NB4 (cell line): ENCODE results near the gene TARDBP.

Experiments used
- DNase-seq: peaks from one replicate; pipeline ENCODE4 v3.0.0; 2010; ENCODE audit warnings: low read depth
- H3K4me3 ChIP-seq: one replicate; pipeline ENCODE4 v1.5.1; 2011; ENCODE audit warnings: mild to moderate bottlenecking, low read depth, low read length, moderate library complexity
- CTCF ChIP-seq: IDR thresholded peaks from one replicate; pipeline ENCODE4 v1.5.1; 2012; ENCODE audit warnings: low read depth, low read length
- MYC ChIP-seq: IDR thresholded peaks from 2 replicates; pipeline ENCODE4 v1.6.1; 2011; ENCODE audit warnings: low read depth, low read length
- POLR2A ChIP-seq: IDR thresholded peaks from 2 replicates; pipeline ENCODE4 v1.6.1; 2011; ENCODE audit warnings: mild to moderate bottlenecking; ENCODE audit not compliant: insufficient read length; ENCODE audit errors: extremely low read depth
- TF ChIP-seq, protein P1 (sequence below): IDR thresholded peaks from 2 replicates; pipeline ENCODE4 v1.6.1; 2011; ENCODE audit warnings: low read depth, low read length

The TARDBP gene

GRCh38 chr1:11053758-11054137 is 41.3 kb downstream of the TARDBP start:
- peak; percentile 65 for DNase-seq

DNA sequence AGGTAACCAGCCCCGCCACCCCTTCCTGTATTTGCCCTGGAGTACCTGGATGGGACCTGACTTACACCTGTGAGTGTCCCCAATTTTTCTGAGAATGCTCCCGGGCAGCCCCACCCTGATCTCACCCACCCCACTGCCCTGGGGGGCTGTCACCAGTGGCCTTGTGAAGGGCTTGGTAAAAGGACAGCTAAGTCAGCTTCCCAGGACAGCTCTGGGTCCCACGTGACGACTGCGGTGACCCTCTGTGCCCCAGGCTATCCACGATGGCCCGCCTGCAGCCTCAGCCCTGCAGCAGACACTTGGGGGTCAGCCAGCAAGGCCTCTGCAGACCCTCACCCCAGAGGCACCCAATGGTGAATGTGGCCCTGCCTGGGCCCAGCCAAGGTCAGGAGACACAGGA is 41.7 kb downstream of the TARDBP start:
- H3K4me3 ChIP-seq: no peak overlapping the region
- TF ChIP-seq, protein P1, sequence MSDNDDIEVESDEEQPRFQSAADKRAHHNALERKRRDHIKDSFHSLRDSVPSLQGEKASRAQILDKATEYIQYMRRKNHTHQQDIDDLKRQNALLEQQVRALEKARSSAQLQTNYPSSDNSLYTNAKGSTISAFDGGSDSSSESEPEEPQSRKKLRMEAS: no peak
- TF ChIP-seq CTCF (no peak), POLR2A (no peak), MYC (no peak)
- DNase-seq: no peak

More at GRCh38 chr1:11053758-11054137, 41.3 kb downstream of the TARDBP start:
- no peak overlapping the region for H3K4me3 ChIP-seq
- TF ChIP-seq MYC (no peak), POLR2A (no peak)
- TF ChIP-seq, protein P1: peak; percentile 42; the same call in 1 of the 2 replicates

DNA sequence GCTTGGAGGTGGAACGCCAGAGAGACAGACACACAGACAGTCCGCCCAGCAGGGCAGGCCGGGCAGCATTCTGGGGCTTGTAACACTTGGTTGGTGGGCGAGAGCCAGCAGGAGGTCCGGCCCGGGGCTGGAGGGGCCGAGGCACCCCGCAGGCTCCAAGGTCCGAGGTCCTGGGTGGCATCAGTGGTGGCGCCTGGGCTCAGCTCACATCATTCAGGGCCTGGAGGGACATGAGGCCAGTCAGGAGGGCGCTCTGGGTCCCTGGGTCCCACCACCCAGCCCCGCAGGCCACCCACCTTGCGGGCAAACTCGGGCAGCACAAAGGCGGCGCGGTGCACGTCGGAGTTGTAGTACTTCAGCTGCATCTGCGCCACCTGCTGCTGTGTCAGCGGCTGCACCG is 42.2 kb downstream of the TARDBP start:
- DNase-seq: no peak
- TF ChIP-seq MYC (no peak), CTCF (no peak), POLR2A (no peak)
- TF ChIP-seq, protein P1: no peak
- H3K4me3 ChIP-seq: no peak overlapping the region

DNA sequence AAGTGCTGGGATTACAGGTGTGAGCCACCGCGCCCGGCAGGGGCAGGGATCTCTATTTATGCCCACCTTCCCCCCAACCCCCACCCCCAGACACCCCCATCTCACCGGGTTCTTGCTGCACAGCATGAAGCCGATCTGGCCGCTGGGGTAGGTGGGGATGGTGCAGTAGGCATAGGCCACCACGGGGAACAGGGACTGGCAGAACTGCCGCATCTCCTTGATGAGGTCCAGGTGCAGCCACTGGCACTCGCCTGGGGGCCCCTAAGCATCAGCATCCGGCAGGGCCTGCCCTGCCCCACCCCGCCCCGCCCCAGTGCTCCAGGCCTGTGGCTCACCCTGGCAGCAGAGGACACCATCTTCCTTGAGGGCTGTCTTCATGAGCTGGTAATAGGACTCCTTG is 43.2 kb downstream of the TARDBP start:
- no peak for TF ChIP-seq MYC
- TF ChIP-seq, protein P1: no peak
- TF ChIP-seq CTCF: no peak
- TF ChIP-seq POLR2A: no peak
- no peak for DNase-seq
- no peak overlapping the region for H3K4me3 ChIP-seq

- TF ChIP-seq MYC (no peak), CTCF (no peak), POLR2A (no peak)
- TF ChIP-seq, protein P1: no peak
- no peak for DNase-seq
- H3K4me3 ChIP-seq: no peak overlapping the region
Observed at GRCh38 chr1:11056504-11056903, 44.0 kb downstream of the TARDBP start.

DNA sequence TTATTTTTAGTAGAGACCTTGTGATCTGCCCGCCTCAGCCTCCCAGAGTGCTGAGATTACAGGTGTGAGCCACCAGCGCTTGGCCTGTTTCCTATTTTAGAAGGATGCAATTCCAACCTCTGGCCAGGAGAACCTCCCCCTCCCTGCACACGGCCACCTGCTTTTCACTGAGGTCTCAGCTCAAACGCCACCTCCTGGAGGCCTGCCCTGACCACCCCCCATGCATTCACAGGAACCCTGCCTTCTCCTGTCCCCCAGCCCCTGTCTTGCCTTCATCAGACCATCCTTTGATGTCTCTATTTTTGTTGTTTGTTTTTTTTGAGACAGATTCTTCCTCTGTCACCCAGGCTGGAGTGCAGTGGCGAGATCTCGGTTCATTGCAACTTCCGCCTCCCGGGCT is 45.0 kb downstream of the TARDBP start:
- DNase-seq: no peak
- TF ChIP-seq, protein P1: no peak
- TF ChIP-seq POLR2A: no peak
- no peak for TF ChIP-seq CTCF
- TF ChIP-seq MYC: no peak
- H3K4me3 ChIP-seq: no peak overlapping the region
